Breast epithelium (tissue), 4 donors: ENCODE data around the gene EFHC2. TPM values are rescaled to one million over a fixed set of nuclear protein-coding genes. Genes with fewer than 3 reads are reported as not detected.

Source experiments
- DNase-seq, 2 donors: peaks; one replicate each; pipeline ENCODE4 v3.0.0-alpha.2; 2019; ENCODE audit warnings: low spot score in 2 of 2
- H3K27ac ChIP-seq, 2 donors: fragments of 200-600 bp; sonication (generic) in 1 of 2; one replicate each; pipeline ENCODE4 v1.5.1; 2016 to 2019; ENCODE audit warnings: mild to moderate bottlenecking in 1 of 2
- H3K27me3 ChIP-seq, 2 donors: fragments of 200-600 bp; sonication (generic) in 1 of 2; one replicate each; pipeline versions ENCODE4 v1.5.1 to v1.6.0; 2017 to 2019; ENCODE audit warnings: control low read depth in 1 of 2, mild to moderate bottlenecking in 1 of 2
- H3K36me3 ChIP-seq: fragments of 200-600 bp; one replicate; pipeline ENCODE4 v1.5.1; 2019
- H3K4me1 ChIP-seq, 2 donors: fragments of 200-600 bp; sonication (generic); one replicate each; pipeline ENCODE4 v1.5.1; 2016 to 2019; ENCODE audit warnings: control low read depth in 1 of 2
- H3K4me3 ChIP-seq, 3 donors: fragments of 200-600 bp; sonication (generic); 1 replicate in 2 of 3; 2 replicates in 1 of 3; pipeline ENCODE4 v1.5.1; 2016 to 2019; ENCODE audit warnings: mild to moderate bottlenecking in 3 of 3, moderate library complexity in 2 of 3
- H3K9me3 ChIP-seq, 2 donors: fragments of 200-600 bp; sonication (generic) in 1 of 2; one replicate each; pipeline ENCODE4 v1.5.1; 2016 to 2019; ENCODE audit warnings: control low read depth in 1 of 2
- CTCF ChIP-seq, 3 donors: fragments of 450-650 bp; IDR thresholded peaks; one replicate each; pipeline ENCODE4 v1.5.1; 2016 to 2017; ENCODE audit warnings: antibody characterized with exemption in 3 of 3, mild to moderate bottlenecking in 3 of 3, moderate library complexity in 3 of 3
- POLR2A ChIP-seq: fragments of 450-650 bp; IDR thresholded peaks from one replicate; pipeline ENCODE4 v1.6.1; 2016; ENCODE audit warnings: antibody characterized with exemption, mild to moderate bottlenecking, moderate library complexity
- POLR2AphosphoS5 ChIP-seq, 3 donors: sonication (generic); formaldehyde crosslinking; IDR thresholded peaks; one replicate each; pipeline ENCODE4 v1.6.1; 2017; ENCODE audit warnings: antibody characterized with exemption in 3 of 3
- intact Hi-C: fragments of 100-400 bp; cut with DNase I; formaldehyde crosslinking; loops from one replicate; pipeline ENCODE4 v1.15.1; 2023; ENCODE audit warnings: low total_unique reads
- total RNA-seq, 3 donors: library from RNA; depleted of rRNA; stranded (reverse); fragments of >200 nt; gene quantifications; one replicate each; pipeline ENCODE4 v1.1.0, GENCODE V29; 2016

EFHC2 gene
- total RNA-seq, 3 donors from 2014 or later: 0.32 to 1.9 (median 0.66) TPM

DNA sequence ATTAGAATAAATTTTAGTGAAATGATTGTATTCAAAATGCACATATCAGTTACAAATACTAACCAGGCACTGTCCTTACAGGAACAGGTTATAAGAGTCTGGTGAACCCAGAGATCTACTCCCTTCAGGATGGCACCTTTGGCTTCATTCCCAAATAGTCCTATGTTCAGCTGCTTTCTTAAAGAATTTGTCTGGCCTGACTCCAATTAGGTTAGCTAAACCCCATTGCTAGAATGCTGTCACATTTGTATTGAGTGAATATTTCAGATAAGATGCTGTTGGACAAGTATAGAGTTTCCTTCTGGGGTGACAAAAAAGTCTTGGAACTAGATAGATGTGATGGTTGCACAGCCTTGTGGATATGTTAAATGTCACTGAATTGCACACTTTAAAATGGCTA, 69.4 kb downstream of the EFHC2 start:
- Histone ChIP-seq H3K27ac (no peak overlapping the region), H3K36me3 (no peaks in the 10 kb centered on the region), H3K9me3 (no peaks in the 10 kb centered on the region), H3K4me3 (no peak overlapping the region), H3K4me1 (no peaks in the 10 kb centered on the region), H3K27me3 (peaks cover 0 to 36% of the 10 kb centered on the region in 2 donors)
- TF ChIP-seq CTCF (IDR thresholded peaks at IDR 0.05): no peak
- no peak for TF ChIP-seq POLR2A
- no peak for TF ChIP-seq POLR2AphosphoS5 (IDR thresholded peaks at IDR 0.05)
- DNase-seq: no peak
- intact Hi-C loops: no loop called here

- Histone ChIP-seq H3K27ac (no peak overlapping the region), H3K36me3 (no peaks in the 10 kb centered on the region), H3K27me3 (peaks cover 0 to 36% of the 10 kb centered on the region in 2 donors), H3K4me3 (no peak overlapping the region), H3K9me3 (no peaks in the 10 kb centered on the region), H3K4me1 (no peaks in the 10 kb centered on the region)
- TF ChIP-seq POLR2AphosphoS5 (IDR thresholded peaks at IDR 0.05): no peak
- no peak for TF ChIP-seq CTCF (IDR thresholded peaks at IDR 0.05)
- no peak for TF ChIP-seq POLR2A
- no peak for DNase-seq
- intact Hi-C loops: no loop called here
Measured at GRCh38 chrX:44267861-44268260, 75.6 kb downstream of the EFHC2 start.

GRCh38 chrX:44267116-44267515, 76.4 kb downstream of the EFHC2 start:
- no peaks in the 10 kb centered on the region for H3K4me1 ChIP-seq
- H3K27me3 ChIP-seq: peaks cover 0 to 33% of the 10 kb centered on the region in 2 donors
- H3K27ac ChIP-seq: no peak overlapping the region
- no peak overlapping the region for H3K4me3 ChIP-seq
- intact Hi-C loops: no loop called here
- H3K9me3 ChIP-seq: no peaks in the 10 kb centered on the region
- DNase-seq: no peak
- TF ChIP-seq POLR2AphosphoS5 (IDR thresholded peaks at IDR 0.05) (no peak), CTCF (IDR thresholded peaks at IDR 0.05) (no peak), POLR2A (no peak)
- no peaks in the 10 kb centered on the region for H3K36me3 ChIP-seq

DNA sequence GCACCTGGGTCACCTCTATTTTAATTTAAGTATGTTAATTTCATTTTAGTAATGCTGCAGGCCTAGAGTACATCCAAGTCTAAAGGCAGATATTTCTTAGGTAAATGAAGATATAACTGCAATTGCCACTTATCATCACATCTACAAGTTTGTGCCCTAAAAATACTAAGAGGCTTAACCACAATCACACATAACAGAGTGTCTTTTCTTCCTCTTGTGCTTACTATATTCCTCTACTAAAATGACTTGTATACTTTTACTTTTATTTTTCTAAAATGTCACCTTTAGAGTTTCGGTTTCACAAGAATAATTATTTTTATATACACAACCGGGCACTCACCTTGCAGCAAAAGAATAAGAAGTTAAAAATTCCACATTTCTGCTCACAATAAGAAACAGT, 77.9 kb downstream of the EFHC2 start:
- Histone ChIP-seq H3K4me1 (no peaks in the 10 kb centered on the region), H3K27me3 (peaks cover 0 to 19% of the 10 kb centered on the region in 2 donors), H3K4me3 (no peak overlapping the region), H3K27ac (no peak overlapping the region), H3K36me3 (no peaks in the 10 kb centered on the region), H3K9me3 (no peaks in the 10 kb centered on the region)
- no peak for TF ChIP-seq POLR2AphosphoS5 (IDR thresholded peaks at IDR 0.05)
- no peak for TF ChIP-seq POLR2A
- no peak for TF ChIP-seq CTCF (IDR thresholded peaks at IDR 0.05)
- intact Hi-C loops: no loop called here
- DNase-seq: no peak

GRCh38 chrX:44264936-44265335, 78.5 kb downstream of the EFHC2 start:
- Histone ChIP-seq H3K36me3 (no peaks in the 10 kb centered on the region), H3K27me3 (peaks cover 0 to 18% of the 10 kb centered on the region in 2 donors), H3K4me1 (no peaks in the 10 kb centered on the region)

More at GRCh38 chrX:44264936-44265335, 78.5 kb downstream of the EFHC2 start:
- DNase-seq: no peak
- no peak for TF ChIP-seq CTCF (IDR thresholded peaks at IDR 0.05)
- TF ChIP-seq POLR2AphosphoS5 (IDR thresholded peaks at IDR 0.05): no peak
- TF ChIP-seq POLR2A: no peak
- H3K27ac ChIP-seq: no peak overlapping the region
- no peaks in the 10 kb centered on the region for H3K9me3 ChIP-seq
- no peak overlapping the region for H3K4me3 ChIP-seq
- intact Hi-C loops: no loop called here
